Fibroblast of lung (primary cell): ENCODE data around the gene HSP90B1. TPM values are rescaled to one million over a fixed set of nuclear protein-coding genes. Genes with fewer than 3 reads are reported as not detected.

Experiments used
- DNase-seq, 2 donors: peaks; one replicate each; pipeline versions ENCODE4 v3.0.0 to v3.0.0-alpha.2; 2010; ENCODE audit warnings: low read depth in 2 of 2
- H2AFZ ChIP-seq: 2 replicates; pipeline ENCODE4 v1.5.1; 2012; ENCODE audit warnings: low read length, control low read depth, inconsistent platforms
- H3K27ac ChIP-seq: 2 replicates; pipeline ENCODE4 v1.5.1; 2011; ENCODE audit warnings: low read length, control low read depth; ENCODE audit not compliant: insufficient read depth
- H3K27me3 ChIP-seq: 2 replicates; pipeline ENCODE4 v1.5.1; 2011; ENCODE audit warnings: mild to moderate bottlenecking, low read length; ENCODE audit not compliant: control insufficient read depth, insufficient read depth
- H3K36me3 ChIP-seq: 2 replicates; pipeline ENCODE4 v1.5.1; 2011; ENCODE audit warnings: low read length; ENCODE audit not compliant: control insufficient read depth, insufficient read depth
- H3K4me1 ChIP-seq: 2 replicates; pipeline ENCODE4 v1.5.1; 2011; ENCODE audit warnings: low read length; ENCODE audit not compliant: control insufficient read depth, insufficient read depth; ENCODE audit errors: extremely low read depth
- H3K4me2 ChIP-seq: 2 replicates; pipeline ENCODE4 v1.5.1; 2011; ENCODE audit warnings: low read length, control low read depth; ENCODE audit not compliant: insufficient read depth; ENCODE audit errors: extremely low read depth
- H3K4me3 ChIP-seq, 4 experiments: fragments of 200-600 bp in 1 of 4; sonication (generic) in 1 of 4; replicated peaks in 1 of 4; 2 replicates each; pipeline ENCODE4 v1.5.1; 2011 to 2016; ENCODE audit warnings: low read length in 4 of 4, low read depth in 3 of 4, mild to moderate bottlenecking in 3 of 4, control low read depth in 2 of 4, inconsistent platforms in 1 of 4, mixed read lengths in 1 of 4; ENCODE audit not compliant: insufficient read depth in 1 of 4; ENCODE audit errors: control extremely low read depth in 1 of 4
- H3K79me2 ChIP-seq: 2 replicates; pipeline ENCODE4 v1.5.1; 2012; ENCODE audit warnings: mild to moderate bottlenecking, low read length, inconsistent platforms; ENCODE audit not compliant: control insufficient read depth, insufficient read depth
- H3K9ac ChIP-seq: 2 replicates; pipeline ENCODE4 v1.5.1; 2011; ENCODE audit warnings: mild to moderate bottlenecking, low read length, control low read depth; ENCODE audit not compliant: insufficient read depth
- H3K9me3 ChIP-seq: 2 replicates; pipeline ENCODE4 v1.5.1; 2012; ENCODE audit warnings: low read depth, low read length; ENCODE audit not compliant: control insufficient read depth, insufficient read depth
- H4K20me1 ChIP-seq: 2 replicates; pipeline ENCODE4 v1.5.1; 2011; ENCODE audit warnings: low read length; ENCODE audit not compliant: control insufficient read depth, insufficient read depth; ENCODE audit errors: extremely low read depth
- EZH2 ChIP-seq: IDR thresholded peaks from 2 replicates; pipeline ENCODE4 v1.5.1; 2012; ENCODE audit warnings: low read length, control low read depth, mild to moderate bottlenecking; ENCODE audit errors: missing control alignments
- polyA plus RNA-seq, 2 donors: library from polyadenylated mRNA; depleted of rRNA in 1 of 2; stranded (reverse) in 1 of 2; unstranded in 1 of 2; fragments of >200 nt; gene quantifications; 2 replicates each; pipeline ENCODE4 v1.2.1, GENCODE V29; 2011 to 2012; ENCODE audit warnings: missing spikeins in 1 of 2
- total RNA-seq: library from RNA; depleted of rRNA; stranded (reverse); fragments of >200 nt; gene quantifications from 2 replicates; pipeline ENCODE4 v1.2.1, GENCODE V29; 2014
- TF ChIP-seq, protein P1 (sequence below), 2 donors: IDR thresholded peaks in 1 of 2; conservative IDR thresholded peaks in 1 of 2; 1 replicate in 1 of 2; 2 replicates in 1 of 2; pipeline ENCODE4 v1.5.1; 2011 to 2012; ENCODE audit warnings: low read length in 2 of 2, control low read depth in 1 of 2, inconsistent platforms in 1 of 2, low read depth in 1 of 2, mild to moderate bottlenecking in 1 of 2

HSP90B1 gene
- total and polyA plus RNA-seq, 2 donors (not counting 1 experiment from before 2014, with no cell fraction given), result 983 to 1,015 TPM

DNA sequence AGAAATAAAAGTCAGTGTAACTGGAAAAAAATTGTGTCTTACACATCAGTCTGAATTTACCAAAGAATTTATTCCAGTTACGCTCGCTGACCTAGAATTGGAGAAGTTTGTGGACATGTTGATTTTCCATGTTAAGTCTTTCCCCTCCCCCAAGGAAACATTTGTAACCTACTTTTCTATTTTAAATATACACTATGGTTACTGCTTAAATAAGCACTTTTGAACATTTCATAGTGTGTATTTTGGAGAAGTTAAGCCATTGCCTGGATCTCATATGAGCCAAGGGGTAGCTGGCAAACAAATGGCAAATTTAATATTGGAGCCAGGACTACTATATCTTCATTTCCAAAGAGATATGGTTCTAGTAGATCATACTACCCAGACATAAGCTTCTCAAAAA lies 46.3 kb upstream of the HSP90B1 start:
- Histone ChIP-seq H3K79me2 (no peaks in the 10 kb centered on the region), H3K4me3 (no peak overlapping the region), H4K20me1 (no peaks in the 10 kb centered on the region), H3K27me3 (no peaks in the 10 kb centered on the region), H3K36me3 (no peaks in the 10 kb centered on the region), H3K27ac (no peak overlapping the region), H2AFZ (no peak overlapping the region), H3K4me2 (no peak overlapping the region), H3K4me1 (no peaks in the 10 kb centered on the region), H3K9me3 (no peaks in the 10 kb centered on the region), H3K9ac (no peak overlapping the region)
- no peak for DNase-seq
- TF ChIP-seq, protein P1, sequence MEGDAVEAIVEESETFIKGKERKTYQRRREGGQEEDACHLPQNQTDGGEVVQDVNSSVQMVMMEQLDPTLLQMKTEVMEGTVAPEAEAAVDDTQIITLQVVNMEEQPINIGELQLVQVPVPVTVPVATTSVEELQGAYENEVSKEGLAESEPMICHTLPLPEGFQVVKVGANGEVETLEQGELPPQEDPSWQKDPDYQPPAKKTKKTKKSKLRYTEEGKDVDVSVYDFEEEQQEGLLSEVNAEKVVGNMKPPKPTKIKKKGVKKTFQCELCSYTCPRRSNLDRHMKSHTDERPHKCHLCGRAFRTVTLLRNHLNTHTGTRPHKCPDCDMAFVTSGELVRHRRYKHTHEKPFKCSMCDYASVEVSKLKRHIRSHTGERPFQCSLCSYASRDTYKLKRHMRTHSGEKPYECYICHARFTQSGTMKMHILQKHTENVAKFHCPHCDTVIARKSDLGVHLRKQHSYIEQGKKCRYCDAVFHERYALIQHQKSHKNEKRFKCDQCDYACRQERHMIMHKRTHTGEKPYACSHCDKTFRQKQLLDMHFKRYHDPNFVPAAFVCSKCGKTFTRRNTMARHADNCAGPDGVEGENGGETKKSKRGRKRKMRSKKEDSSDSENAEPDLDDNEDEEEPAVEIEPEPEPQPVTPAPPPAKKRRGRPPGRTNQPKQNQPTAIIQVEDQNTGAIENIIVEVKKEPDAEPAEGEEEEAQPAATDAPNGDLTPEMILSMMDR (conservative IDR thresholded peaks at IDR 0.05 in 1 of 2, IDR thresholded peaks at IDR 0.05 in 1 of 2; ENCODE audit: low read depth in 1 of 2, low read length in 2 of 2), result no peak
- TF ChIP-seq EZH2, result no peak

DNA sequence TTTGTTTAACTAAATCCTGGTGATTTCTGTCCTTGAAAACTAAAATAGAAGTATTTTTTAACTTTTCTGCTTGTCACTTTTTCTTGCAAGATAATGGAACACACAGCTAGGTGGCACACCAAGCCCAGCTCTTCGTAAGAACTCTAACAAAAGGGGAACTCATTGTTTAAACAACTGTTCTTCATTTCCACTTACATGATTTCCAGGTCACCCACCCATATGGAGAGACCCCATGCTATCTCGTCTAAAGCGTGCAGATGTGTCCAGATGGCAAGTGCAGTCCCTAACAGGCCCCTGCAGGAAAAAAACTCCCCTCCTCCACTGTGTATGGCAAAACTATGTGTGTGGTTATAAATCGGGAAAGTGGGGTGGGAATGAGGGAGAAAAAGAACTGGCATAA lies 45.9 kb upstream of the HSP90B1 start:
- no peaks in the 10 kb centered on the region for H3K9me3 ChIP-seq
- H2AFZ ChIP-seq, result no peak overlapping the region
- no peak overlapping the region for H3K9ac ChIP-seq
- DNase-seq, result peak; percentile 63 to 73
- no peak overlapping the region for H3K4me2 ChIP-seq
- H3K4me3 ChIP-seq, result no peak overlapping the region
- TF ChIP-seq, protein P1 (conservative IDR thresholded peaks at IDR 0.05 in 1 of 2, IDR thresholded peaks at IDR 0.05 in 1 of 2; ENCODE audit: low read depth in 1 of 2, low read length in 2 of 2), result peak; percentile 53 to 56
- no peak for TF ChIP-seq EZH2
- H3K27me3 ChIP-seq, result no peaks in the 10 kb centered on the region
- no peaks in the 10 kb centered on the region for H3K36me3 ChIP-seq
- H4K20me1 ChIP-seq, result no peaks in the 10 kb centered on the region
- no peak overlapping the region for H3K27ac ChIP-seq
- H3K4me1 ChIP-seq, result no peaks in the 10 kb centered on the region
- H3K79me2 ChIP-seq, result no peaks in the 10 kb centered on the region

DNA sequence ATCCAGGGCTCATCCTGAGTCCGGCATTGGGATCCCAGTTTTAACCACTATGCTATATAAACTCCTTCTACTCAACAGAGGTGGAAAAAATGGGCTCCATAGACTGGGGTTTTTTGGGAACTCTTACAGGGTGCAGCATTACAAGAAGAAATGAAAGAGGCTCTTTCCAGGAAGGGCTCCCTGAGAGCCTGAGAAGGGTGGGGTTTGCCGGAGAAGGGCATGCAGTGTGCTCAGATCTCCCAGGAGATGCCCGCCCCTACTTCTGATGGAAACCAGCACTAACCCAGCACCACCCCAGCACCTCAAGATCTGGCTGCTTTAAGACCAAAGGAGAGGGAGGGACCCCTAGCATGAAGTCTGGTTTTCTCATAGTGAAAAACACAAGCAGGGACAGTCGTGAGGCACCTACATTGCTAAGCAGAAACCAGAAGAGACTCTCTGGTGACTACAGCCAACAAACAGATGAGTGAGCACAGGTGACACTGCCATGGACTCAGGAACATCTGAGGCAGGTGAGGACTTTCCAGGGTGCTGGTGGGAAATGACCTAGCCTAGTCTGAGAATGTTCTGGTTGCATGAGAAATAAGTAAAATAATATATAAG lies 43.9 kb upstream of the HSP90B1 start:
- no peak for TF ChIP-seq EZH2
- TF ChIP-seq, protein P1 (conservative IDR thresholded peaks at IDR 0.05 in 1 of 2, IDR thresholded peaks at IDR 0.05 in 1 of 2; ENCODE audit: low read depth in 1 of 2, low read length in 2 of 2), result no peak
- no peak for DNase-seq
- no peak overlapping the region for H3K4me2 ChIP-seq
- no peaks in the 10 kb centered on the region for H3K27me3 ChIP-seq
- H3K4me1 ChIP-seq, result no peaks in the 10 kb centered on the region
- H3K4me3 ChIP-seq, result no peak overlapping the region
- no peak overlapping the region for H3K27ac ChIP-seq
- H3K36me3 ChIP-seq, result no peaks in the 10 kb centered on the region
- no peak overlapping the region for H3K9ac ChIP-seq
- H3K9me3 ChIP-seq, result no peaks in the 10 kb centered on the region
- H3K79me2 ChIP-seq, result no peaks in the 10 kb centered on the region
- no peaks in the 10 kb centered on the region for H4K20me1 ChIP-seq
- no peak overlapping the region for H2AFZ ChIP-seq
